Suprapubic skin (tissue), 3 donors: ENCODE results near the gene ARF6.

Source experiments
- POLR2A ChIP-seq, 2 donors: fragments of 450-650 bp; IDR thresholded peaks; one replicate each; pipeline ENCODE4 v1.6.1; 2017; ENCODE audit warnings: antibody characterized with exemption in 2 of 2, mild to moderate bottlenecking in 2 of 2, moderate library complexity in 2 of 2
- TF ChIP-seq, protein P1 (sequence below), 2 donors: fragments of 200-600 bp in 1 of 2; fragments of 450-650 bp in 1 of 2; sonication (generic) in 1 of 2; IDR thresholded peaks; one replicate each; pipeline ENCODE4 v1.5.1; 2016 to 2019; ENCODE audit warnings: antibody characterized with exemption in 2 of 2, mild to moderate bottlenecking in 1 of 2, moderate library complexity in 1 of 2

DNA sequence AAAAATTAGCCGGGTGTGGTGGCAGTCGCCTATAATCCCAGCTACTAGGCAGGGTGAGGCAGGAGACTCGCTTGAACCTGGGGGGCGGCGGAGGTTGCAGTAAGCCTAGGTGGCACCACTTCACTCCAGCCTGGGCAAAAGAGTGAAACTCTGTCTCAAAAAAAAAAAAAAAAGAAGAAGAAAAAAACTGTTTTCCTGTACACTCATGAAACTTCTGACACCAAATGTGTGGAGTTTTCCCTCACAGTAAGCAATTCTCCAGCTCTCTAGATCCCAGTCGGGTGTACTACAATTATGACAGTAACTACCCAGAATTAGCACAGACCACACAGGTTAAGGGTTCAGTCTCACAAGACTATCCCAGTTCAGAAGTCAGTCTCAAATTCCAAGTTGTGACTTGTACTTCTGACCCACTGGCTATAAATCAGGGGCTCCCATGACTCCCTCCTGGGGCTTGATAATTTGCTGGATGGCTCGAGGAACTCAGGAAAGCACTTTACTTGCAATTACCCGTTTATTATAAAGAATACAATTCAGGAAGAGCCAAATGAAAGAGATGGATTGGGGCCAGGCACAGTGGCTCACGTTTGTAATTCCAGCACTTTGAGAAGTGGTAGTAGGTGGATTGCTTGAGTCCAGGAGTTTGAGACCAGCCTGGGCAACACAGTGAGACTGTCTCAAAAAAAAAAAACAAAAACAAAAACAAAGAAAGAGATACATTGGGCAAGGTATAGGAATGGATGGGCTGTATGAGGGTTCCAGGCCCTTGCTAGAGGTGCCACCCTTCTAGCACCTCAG, 12.4 kb upstream of the ARF6 start:
- no peak for TF ChIP-seq POLR2A (IDR thresholded peaks at IDR 0.05)
- TF ChIP-seq, protein P1, sequence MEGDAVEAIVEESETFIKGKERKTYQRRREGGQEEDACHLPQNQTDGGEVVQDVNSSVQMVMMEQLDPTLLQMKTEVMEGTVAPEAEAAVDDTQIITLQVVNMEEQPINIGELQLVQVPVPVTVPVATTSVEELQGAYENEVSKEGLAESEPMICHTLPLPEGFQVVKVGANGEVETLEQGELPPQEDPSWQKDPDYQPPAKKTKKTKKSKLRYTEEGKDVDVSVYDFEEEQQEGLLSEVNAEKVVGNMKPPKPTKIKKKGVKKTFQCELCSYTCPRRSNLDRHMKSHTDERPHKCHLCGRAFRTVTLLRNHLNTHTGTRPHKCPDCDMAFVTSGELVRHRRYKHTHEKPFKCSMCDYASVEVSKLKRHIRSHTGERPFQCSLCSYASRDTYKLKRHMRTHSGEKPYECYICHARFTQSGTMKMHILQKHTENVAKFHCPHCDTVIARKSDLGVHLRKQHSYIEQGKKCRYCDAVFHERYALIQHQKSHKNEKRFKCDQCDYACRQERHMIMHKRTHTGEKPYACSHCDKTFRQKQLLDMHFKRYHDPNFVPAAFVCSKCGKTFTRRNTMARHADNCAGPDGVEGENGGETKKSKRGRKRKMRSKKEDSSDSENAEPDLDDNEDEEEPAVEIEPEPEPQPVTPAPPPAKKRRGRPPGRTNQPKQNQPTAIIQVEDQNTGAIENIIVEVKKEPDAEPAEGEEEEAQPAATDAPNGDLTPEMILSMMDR (IDR thresholded peaks at IDR 0.05): no peak
